ENCODE data around the gene PLCG2.
"Not testable (repeated sequence)": the region's sequence is repeated elsewhere in the genome, so short reads cannot be mapped to it uniquely, and the experiment has no call there.

PLCG2 gene

GRCh38 chr16:81740169-81740568, 38.9 kb upstream of the PLCG2 start:
- Histone ChIP-seq H3K27ac (ENCODE audit: low read depth, low read length) (no peak overlapping the region), H3K9me3 (ENCODE audit: control insufficient read depth, insufficient read depth, low read length) (no peaks in the 10 kb centered on the region), H3K36me3 (ENCODE audit: control insufficient read depth, insufficient read depth, low read length) (no peaks in the 10 kb centered on the region), H3K27me3 (ENCODE audit: control insufficient read depth, insufficient read depth, low read length) (no peaks in the 10 kb centered on the region), H3K4me3 (ENCODE audit: low read depth, low read length) (no peak overlapping the region), H3K9ac (ENCODE audit: low read depth, low read length) (no peak overlapping the region), H3K4me1 (ENCODE audit: control insufficient read depth, insufficient read depth, low read length) (peaks cover 6% of the 10 kb centered on the region; the same call in 1 of the 2 replicates)

DNA sequence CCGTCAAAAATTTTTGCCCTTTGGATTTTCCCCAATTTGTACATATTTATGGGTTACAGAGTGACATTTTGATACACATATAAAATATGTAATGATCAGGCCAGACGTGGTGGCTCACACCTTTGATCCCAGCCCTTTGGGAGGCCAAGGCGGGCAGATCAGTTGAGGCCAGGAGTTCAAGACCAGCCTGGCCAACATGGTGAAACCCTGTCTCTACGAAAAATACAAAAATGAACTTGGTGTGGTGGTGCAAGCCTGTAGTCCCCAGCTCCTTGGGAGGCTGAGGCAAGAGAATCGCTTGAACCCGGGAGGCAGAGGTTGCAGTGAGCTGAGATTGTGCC, 37.7 kb upstream of the PLCG2 start:
- not testable (repeated sequence) for H3K36me3 ChIP-seq (ENCODE audit: control insufficient read depth, insufficient read depth, low read length); H3K9ac ChIP-seq (ENCODE audit: low read depth, low read length); H3K9me3 ChIP-seq (ENCODE audit: control insufficient read depth, insufficient read depth, low read length); H3K27ac ChIP-seq (ENCODE audit: low read depth, low read length); H3K4me3 ChIP-seq (ENCODE audit: low read depth, low read length); H3K4me1 ChIP-seq (ENCODE audit: control insufficient read depth, insufficient read depth, low read length); H3K27me3 ChIP-seq (ENCODE audit: control insufficient read depth, insufficient read depth, low read length)

- Histone ChIP-seq H3K27ac (ENCODE audit: low read depth, low read length) (no peak overlapping the region), H3K27me3 (ENCODE audit: control insufficient read depth, insufficient read depth, low read length) (no peaks in the 10 kb centered on the region), H3K4me1 (ENCODE audit: control insufficient read depth, insufficient read depth, low read length) (peaks cover 11% of the 10 kb centered on the region), H3K9me3 (ENCODE audit: control insufficient read depth, insufficient read depth, low read length) (no peaks in the 10 kb centered on the region), H3K4me3 (ENCODE audit: low read depth, low read length) (no peak overlapping the region), H3K36me3 (ENCODE audit: control insufficient read depth, insufficient read depth, low read length) (no peaks in the 10 kb centered on the region), H3K9ac (ENCODE audit: low read depth, low read length) (no peak overlapping the region)
Observed at GRCh38 chr16:81744385-81744784, 34.7 kb upstream of the PLCG2 start.

DNA sequence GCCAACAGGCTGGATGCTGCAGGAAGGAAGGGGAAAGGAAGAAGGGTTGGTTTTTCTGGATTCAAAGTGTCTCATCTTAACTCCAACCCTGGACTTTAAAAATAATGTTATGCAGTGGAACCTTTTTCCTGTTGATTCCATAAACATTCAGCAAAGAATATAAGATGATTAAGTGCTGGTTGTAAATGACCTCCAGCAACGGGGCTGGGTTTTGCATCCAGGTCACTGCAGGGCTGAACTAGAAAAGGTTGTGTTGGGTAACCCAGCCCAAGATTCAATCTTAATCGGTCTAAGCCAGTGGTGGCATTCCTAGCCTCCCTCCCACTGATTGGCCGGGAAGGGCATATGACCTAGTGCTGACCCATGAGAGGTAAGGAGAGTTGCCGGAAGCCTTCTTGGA, 34.2 kb upstream of the PLCG2 start:
- Histone ChIP-seq H3K9ac (ENCODE audit: low read depth, low read length) (no peak overlapping the region), H3K27me3 (ENCODE audit: control insufficient read depth, insufficient read depth, low read length) (no peaks in the 10 kb centered on the region), H3K36me3 (ENCODE audit: control insufficient read depth, insufficient read depth, low read length) (no peaks in the 10 kb centered on the region), H3K9me3 (ENCODE audit: control insufficient read depth, insufficient read depth, low read length) (no peaks in the 10 kb centered on the region), H3K27ac (ENCODE audit: low read depth, low read length) (no peak overlapping the region), H3K4me3 (ENCODE audit: low read depth, low read length) (no peak overlapping the region), H3K4me1 (ENCODE audit: control insufficient read depth, insufficient read depth, low read length) (peaks cover 11% of the 10 kb centered on the region)

- no peak overlapping the region for H3K27ac ChIP-seq (ENCODE audit: low read depth, low read length)
- H3K9ac ChIP-seq (ENCODE audit: low read depth, low read length) = peak overlapping the region; percentile 23; the same call in 1 of the 2 replicates
- no peaks in the 10 kb centered on the region for H3K27me3 ChIP-seq (ENCODE audit: control insufficient read depth, insufficient read depth, low read length)
- no peaks in the 10 kb centered on the region for H3K36me3 ChIP-seq (ENCODE audit: control insufficient read depth, insufficient read depth, low read length)
- H3K4me1 ChIP-seq (ENCODE audit: control insufficient read depth, insufficient read depth, low read length) = peaks cover 11% of the 10 kb centered on the region
- H3K4me3 ChIP-seq (ENCODE audit: low read depth, low read length) = peak overlapping the region; percentile 63
- no peaks in the 10 kb centered on the region for H3K9me3 ChIP-seq (ENCODE audit: control insufficient read depth, insufficient read depth, low read length)
Observed at GRCh38 chr16:81745704-81746558, 33.2 kb upstream of the PLCG2 start.

GRCh38 chr16:81746566-81746965, 32.5 kb upstream of the PLCG2 start:
- Histone ChIP-seq H3K4me3 (ENCODE audit: low read depth, low read length) (peak overlapping the region; percentile 63), H3K9me3 (ENCODE audit: control insufficient read depth, insufficient read depth, low read length) (no peaks in the 10 kb centered on the region), H3K9ac (ENCODE audit: low read depth, low read length) (no peak overlapping the region), H3K36me3 (ENCODE audit: control insufficient read depth, insufficient read depth, low read length) (no peaks in the 10 kb centered on the region), H3K4me1 (ENCODE audit: control insufficient read depth, insufficient read depth, low read length) (peaks cover 11% of the 10 kb centered on the region), H3K27ac (ENCODE audit: low read depth, low read length) (no peak overlapping the region), H3K27me3 (ENCODE audit: control insufficient read depth, insufficient read depth, low read length) (no peaks in the 10 kb centered on the region)

DNA sequence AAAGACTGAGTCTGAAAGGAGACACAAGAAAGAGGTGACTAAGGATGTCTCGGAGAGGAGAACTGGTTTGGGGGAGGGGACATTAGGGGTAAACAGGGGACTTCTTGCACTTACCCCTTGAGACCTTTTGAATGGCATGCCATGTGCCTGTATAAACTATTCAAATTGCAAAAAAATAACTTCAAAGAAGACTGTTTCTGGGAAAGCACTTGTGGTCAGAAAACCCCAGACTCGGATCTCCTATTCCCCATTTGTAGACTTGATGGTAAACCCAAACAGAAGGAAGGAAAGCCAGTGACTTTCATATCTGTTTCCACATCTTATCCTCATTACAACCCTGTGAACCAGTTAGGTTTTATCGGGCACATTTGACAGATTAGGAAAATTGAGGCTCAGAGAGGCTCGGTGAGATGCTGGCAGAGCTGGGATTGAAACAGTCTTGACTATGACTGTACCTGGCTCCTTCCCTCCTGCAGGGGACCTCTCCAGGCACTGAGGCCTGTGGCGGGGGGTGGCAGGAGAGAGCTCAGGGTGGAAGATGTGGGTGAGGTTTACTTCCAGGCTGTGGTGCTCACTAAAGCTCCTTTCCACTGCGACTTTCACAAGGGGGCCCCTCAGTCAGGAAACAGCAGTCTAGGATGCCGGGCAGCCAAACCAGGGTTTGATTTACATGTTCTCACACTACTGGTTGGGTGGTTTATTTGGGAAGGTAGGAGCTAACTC, 30.5 kb upstream of the PLCG2 start:
- peaks cover 11% of the 10 kb centered on the region for H3K4me1 ChIP-seq (ENCODE audit: control insufficient read depth, insufficient read depth, low read length)
- H3K9ac ChIP-seq (ENCODE audit: low read depth, low read length) = no peak overlapping the region
- no peak overlapping the region for H3K4me3 ChIP-seq (ENCODE audit: low read depth, low read length)
- no peaks in the 10 kb centered on the region for H3K27me3 ChIP-seq (ENCODE audit: control insufficient read depth, insufficient read depth, low read length)
- no peaks in the 10 kb centered on the region for H3K36me3 ChIP-seq (ENCODE audit: control insufficient read depth, insufficient read depth, low read length)
- no peak overlapping the region for H3K27ac ChIP-seq (ENCODE audit: low read depth, low read length)
- H3K9me3 ChIP-seq (ENCODE audit: control insufficient read depth, insufficient read depth, low read length) = no peaks in the 10 kb centered on the region

GRCh38 chr16:81752225-81752875, 26.7 kb upstream of the PLCG2 start:
- H3K36me3 ChIP-seq (ENCODE audit: control insufficient read depth, insufficient read depth, low read length) = no peaks in the 10 kb centered on the region
- peaks cover 7% of the 10 kb centered on the region; the same call in 1 of the 2 replicates for H3K4me1 ChIP-seq (ENCODE audit: control insufficient read depth, insufficient read depth, low read length)
- no peak overlapping the region for H3K27ac ChIP-seq (ENCODE audit: low read depth, low read length)
- no peak overlapping the region for H3K9ac ChIP-seq (ENCODE audit: low read depth, low read length)
- H3K27me3 ChIP-seq (ENCODE audit: control insufficient read depth, insufficient read depth, low read length) = no peaks in the 10 kb centered on the region
- H3K9me3 ChIP-seq (ENCODE audit: control insufficient read depth, insufficient read depth, low read length) = no peaks in the 10 kb centered on the region
- H3K4me3 ChIP-seq (ENCODE audit: low read depth, low read length) = no peak overlapping the region

DNA sequence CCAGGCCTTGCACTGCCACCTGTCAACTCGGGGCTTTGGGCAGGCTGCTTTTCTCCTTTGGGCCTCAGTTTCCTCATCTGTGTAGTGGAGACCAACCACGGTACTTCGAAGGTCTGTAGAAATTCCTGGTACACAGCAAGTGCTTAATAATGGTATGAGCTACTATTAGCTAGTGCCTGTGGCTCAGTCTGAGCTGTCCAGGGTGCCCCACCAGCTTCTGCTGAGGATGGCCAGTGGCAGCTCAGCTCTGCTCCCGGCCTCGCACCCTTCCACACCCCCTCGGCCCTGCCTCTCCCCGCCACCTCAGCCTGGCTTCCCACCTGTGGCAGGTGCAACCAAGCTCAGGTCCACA, 26.2 kb upstream of the PLCG2 start:
- Histone ChIP-seq H3K9me3 (ENCODE audit: control insufficient read depth, insufficient read depth, low read length) (no peaks in the 10 kb centered on the region), H3K4me3 (ENCODE audit: low read depth, low read length) (no peak overlapping the region), H3K36me3 (ENCODE audit: control insufficient read depth, insufficient read depth, low read length) (no peaks in the 10 kb centered on the region), H3K27ac (ENCODE audit: low read depth, low read length) (no peak overlapping the region), H3K27me3 (ENCODE audit: control insufficient read depth, insufficient read depth, low read length) (no peaks in the 10 kb centered on the region), H3K9ac (ENCODE audit: low read depth, low read length) (no peak overlapping the region), H3K4me1 (ENCODE audit: control insufficient read depth, insufficient read depth, low read length) (peaks cover 7% of the 10 kb centered on the region; the same call in 1 of the 2 replicates)

DNA sequence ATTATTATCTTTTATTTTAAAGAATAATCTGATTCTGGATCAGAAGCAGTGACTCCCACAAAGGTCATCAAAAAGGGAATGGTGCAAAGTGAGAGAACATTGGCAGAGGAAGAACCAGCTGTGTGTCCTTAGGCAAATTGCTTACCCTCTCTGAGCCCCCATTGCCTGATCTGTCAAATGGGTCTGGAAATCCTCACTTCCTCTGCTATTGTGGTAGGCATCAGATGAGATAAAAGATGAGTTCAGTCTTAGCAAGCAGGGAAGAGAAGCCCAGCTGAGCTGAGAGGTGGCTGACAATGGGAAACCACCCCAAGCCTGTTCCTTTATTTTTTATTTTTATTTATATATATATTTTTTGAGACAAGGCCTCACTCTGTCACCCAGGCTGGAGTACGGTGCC, 24.2 kb upstream of the PLCG2 start:
- Histone ChIP-seq H3K27me3 (ENCODE audit: control insufficient read depth, insufficient read depth, low read length) (no peaks in the 10 kb centered on the region), H3K9me3 (ENCODE audit: control insufficient read depth, insufficient read depth, low read length) (no peaks in the 10 kb centered on the region), H3K36me3 (ENCODE audit: control insufficient read depth, insufficient read depth, low read length) (no peaks in the 10 kb centered on the region), H3K4me1 (ENCODE audit: control insufficient read depth, insufficient read depth, low read length) (no peaks in the 10 kb centered on the region), H3K4me3 (ENCODE audit: low read depth, low read length) (no peak overlapping the region), H3K27ac (ENCODE audit: low read depth, low read length) (no peak overlapping the region), H3K9ac (ENCODE audit: low read depth, low read length) (no peak overlapping the region)

All from HUES48 (cell line).